AG04450 (cell line): ENCODE results near the gene MLXIPL. TPM values are rescaled to one million over a fixed set of nuclear protein-coding genes. Genes with fewer than 3 reads are reported as not detected.

Experiments
- CTCF ChIA-PET: fragments of 300-600, 350-600 bp; formaldehyde crosslinking; extraction: SDS; loops from one replicate; lab custom pipeline; 2022; ENCODE audit warnings: antibody characterized with exemption, inconsistent platforms; lab: Charles Lee
- POLR2A ChIA-PET: fragments of 350-600 bp; formaldehyde crosslinking; extraction: SDS; loops from one replicate; lab custom pipeline; 2021; ENCODE audit warnings: antibody characterized with exemption, inconsistent platforms; lab: Yijun Ruan, JAX
- DNase-seq: peaks from one replicate; pipeline ENCODE4 v3.0.0-alpha.2; 2011; ENCODE audit warnings: low read depth, low spot score
- H3K27ac ChIP-seq: one replicate; pipeline ENCODE4 v1.5.1; 2012; ENCODE audit warnings: low read depth, low read length, control low read depth
- H3K27me3 ChIP-seq: one replicate; pipeline ENCODE4 v1.6.0; 2012; ENCODE audit warnings: low read length; ENCODE audit not compliant: control insufficient read depth, insufficient read depth
- H3K4me3 ChIP-seq: 2 replicates; pipeline ENCODE4 v1.5.1; 2011; ENCODE audit warnings: mild to moderate bottlenecking, low read depth, low read length, control low read depth
- H3K9me3 ChIP-seq: 2 replicates; pipeline ENCODE4 v1.5.1; 2012; ENCODE audit warnings: low read length; ENCODE audit not compliant: control insufficient read depth, insufficient read depth
- polyA plus RNA-seq: library from polyadenylated mRNA; depleted of rRNA; stranded (reverse); fragments of >200 nt; gene quantifications from 2 replicates; pipeline ENCODE4 v1.2.3, GENCODE V29; 2011
- TF ChIP-seq, protein P1 (sequence below): IDR thresholded peaks from 2 replicates; pipeline ENCODE4 v1.5.1; 2011; ENCODE audit warnings: low read depth, low read length, control low read depth, inconsistent platforms

The MLXIPL gene
- polyA plus RNA-seq, 1 experiment, result not detected

DNA sequence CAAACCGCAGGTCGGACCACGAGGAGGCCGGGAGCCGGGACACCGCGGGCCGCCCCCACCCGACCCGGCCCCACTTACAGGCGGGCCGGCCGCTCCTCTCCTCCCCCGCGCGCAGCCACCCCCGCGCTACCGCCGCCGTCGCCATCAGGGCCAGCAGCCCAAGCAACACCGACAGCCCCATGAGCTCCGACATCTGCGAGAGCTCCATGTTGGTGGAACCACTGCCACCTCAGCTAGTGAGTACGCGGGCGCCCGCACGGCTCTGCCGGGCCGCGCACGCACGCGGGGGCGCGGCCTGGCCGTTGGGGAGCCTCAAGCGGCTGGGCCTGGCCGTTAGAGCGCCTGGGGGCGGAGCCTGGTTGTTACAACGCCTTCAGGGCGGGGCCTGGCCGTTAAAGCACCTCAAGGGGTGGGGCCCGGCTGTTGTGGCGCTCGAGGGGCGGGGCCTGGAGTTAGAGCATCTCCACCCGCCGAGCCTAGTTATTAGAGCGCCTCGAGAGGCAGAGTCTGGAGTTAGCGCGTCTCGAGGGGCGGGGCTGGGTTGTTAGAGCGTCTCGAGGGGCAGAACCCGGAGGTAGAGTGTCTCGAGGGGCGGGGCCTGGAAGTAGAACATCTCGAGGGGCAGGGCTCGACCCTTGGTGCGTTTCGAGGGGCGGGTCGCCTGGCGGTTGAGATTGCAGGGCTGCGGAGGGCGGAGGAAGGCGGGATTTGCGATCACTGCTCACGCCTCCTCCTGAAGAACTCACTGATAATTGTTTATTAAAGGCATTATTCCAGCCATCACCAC is 45.8 kb downstream of the MLXIPL start, which contains the start of gene TBL2:
Gene TBL2 (minus strand): TSS at position 238 of the 787 bp plus-strand sequence. CDS start 30 bp downstream, at position 208.
- H3K9me3 ChIP-seq, result peaks cover 4% of the 10 kb centered on the region; the same call in 1 of the 2 replicates
- CTCF ChIA-PET, result interaction anchor here (0.6 to 1.3 kb wide), 4 partner anchors 13 to 147 kb away, joined by 3 to 4 read pairs (median 4); no protein-coding TSS in a partner anchor
- POLR2A ChIA-PET, result interaction anchor here (0.5 to 2.5 kb wide), 14 partner anchors 9 to 251 kb away, joined by 3 to 12 read pairs (median 4); partner anchors contain the start of genes BAZ1B and BUD23
- peak; percentile 96 for DNase-seq
- TF ChIP-seq, protein P1, sequence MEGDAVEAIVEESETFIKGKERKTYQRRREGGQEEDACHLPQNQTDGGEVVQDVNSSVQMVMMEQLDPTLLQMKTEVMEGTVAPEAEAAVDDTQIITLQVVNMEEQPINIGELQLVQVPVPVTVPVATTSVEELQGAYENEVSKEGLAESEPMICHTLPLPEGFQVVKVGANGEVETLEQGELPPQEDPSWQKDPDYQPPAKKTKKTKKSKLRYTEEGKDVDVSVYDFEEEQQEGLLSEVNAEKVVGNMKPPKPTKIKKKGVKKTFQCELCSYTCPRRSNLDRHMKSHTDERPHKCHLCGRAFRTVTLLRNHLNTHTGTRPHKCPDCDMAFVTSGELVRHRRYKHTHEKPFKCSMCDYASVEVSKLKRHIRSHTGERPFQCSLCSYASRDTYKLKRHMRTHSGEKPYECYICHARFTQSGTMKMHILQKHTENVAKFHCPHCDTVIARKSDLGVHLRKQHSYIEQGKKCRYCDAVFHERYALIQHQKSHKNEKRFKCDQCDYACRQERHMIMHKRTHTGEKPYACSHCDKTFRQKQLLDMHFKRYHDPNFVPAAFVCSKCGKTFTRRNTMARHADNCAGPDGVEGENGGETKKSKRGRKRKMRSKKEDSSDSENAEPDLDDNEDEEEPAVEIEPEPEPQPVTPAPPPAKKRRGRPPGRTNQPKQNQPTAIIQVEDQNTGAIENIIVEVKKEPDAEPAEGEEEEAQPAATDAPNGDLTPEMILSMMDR, result 0 out of 2 replicates have a peak, but pooled peaks have one; percentile 4
- H3K27me3 ChIP-seq, result no peaks in the 10 kb centered on the region
- peak within 1 kb of the TSS; percentile 93 for H3K4me3 ChIP-seq
- peak within 1 kb of the TSS; percentile 78 for H3K27ac ChIP-seq

DNA sequence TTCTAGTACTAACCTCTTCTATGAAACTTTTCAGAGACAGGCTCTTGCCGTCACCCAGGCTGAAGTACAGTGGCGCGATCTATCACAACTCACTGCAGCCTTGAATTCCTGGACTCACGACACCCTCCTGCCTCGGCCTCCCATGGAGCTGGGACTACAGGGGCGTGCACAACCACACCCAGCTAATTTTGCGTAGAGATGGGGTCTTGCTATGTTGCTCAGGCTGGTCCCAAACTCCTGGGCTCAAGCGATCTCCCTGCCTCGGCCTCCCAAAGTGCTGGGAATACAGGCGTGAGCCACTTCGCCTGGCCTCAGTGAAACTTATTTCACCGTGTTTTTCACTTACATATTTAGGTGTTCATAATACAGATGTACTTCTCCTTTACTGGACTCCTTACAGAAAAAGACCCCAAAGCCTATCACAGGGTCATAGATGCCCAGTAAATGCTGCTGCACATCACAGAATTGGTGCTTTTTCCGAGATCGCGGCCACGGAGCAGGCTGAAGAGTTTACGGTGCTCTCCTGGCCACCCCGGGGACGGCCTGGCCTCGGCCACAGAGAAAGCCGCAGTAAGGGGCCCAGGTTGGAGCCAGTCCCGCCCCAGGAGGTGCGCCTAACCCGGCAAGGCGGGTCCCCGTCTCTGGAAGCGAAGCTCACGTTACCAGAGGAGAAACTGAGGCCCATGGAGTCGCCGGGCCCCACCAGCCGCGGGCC is 46.5 kb downstream of the MLXIPL start:
- peaks cover 4% of the 10 kb centered on the region; the same call in 1 of the 2 replicates for H3K9me3 ChIP-seq
- ChIA-PET CTCF (interaction anchor here (0.6 to 1.3 kb wide), 4 partner anchors 12 to 148 kb away, joined by 3 to 4 read pairs (median 4); no protein-coding TSS in a partner anchor), POLR2A (interaction anchor here (0.5 to 2.5 kb wide), 12 partner anchors 9 to 251 kb away, joined by 3 to 12 read pairs (median 4); partner anchors contain the start of genes BAZ1B and BUD23)
- TF ChIP-seq, protein P1, result no peak
- H3K4me3 ChIP-seq, result peak overlapping the region; percentile 93
- H3K27ac ChIP-seq, result peak overlapping the region; percentile 78
- H3K27me3 ChIP-seq, result no peaks in the 10 kb centered on the region
- no peak for DNase-seq

DNA sequence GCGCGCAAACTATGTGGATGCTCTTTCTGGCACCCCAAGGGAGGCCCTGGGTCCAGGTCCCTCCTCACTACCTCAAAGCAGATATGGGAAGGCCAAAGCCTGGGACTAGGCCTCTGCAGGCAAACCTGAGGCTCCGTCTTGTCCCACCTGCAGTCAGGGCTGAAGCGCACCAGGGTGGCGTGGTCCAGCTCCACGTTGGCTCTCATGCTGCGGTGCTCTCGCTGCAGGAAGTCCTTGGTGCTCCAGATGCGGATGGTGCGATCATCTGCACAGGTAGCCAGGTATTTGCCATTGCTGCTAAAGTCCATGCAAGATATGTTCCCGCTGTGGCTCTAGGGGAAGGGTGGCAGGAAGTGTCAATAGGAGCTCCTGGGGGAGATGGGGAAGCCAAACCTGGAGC is 50.5 kb downstream of the MLXIPL start:
- TF ChIP-seq, protein P1, result no peak

DNA sequence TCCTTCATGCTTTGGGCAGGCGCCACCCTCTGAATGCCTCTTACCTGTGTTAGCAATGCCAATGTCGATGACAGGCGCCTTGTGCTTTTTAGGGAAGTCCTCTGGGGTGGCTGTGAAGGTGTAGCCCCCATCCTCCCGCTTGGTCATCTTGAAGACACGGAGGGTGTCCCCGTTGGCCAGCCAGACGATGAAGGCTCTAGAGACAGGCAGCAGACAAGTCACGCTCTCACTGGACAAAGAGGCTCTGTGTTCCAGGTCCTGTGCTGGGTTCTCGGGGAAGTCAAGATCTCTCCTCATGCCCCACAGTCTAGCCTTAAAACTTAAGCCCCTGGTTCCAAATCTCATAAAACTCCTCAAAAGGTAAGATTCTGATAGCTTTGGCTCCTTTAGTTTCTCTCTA is 51.0 kb downstream of the MLXIPL start:
- ChIA-PET CTCF (no interaction called here), POLR2A (no interaction called here)
- Histone ChIP-seq H3K9me3 (peaks cover 4% of the 10 kb centered on the region; the same call in 1 of the 2 replicates), H3K27me3 (no peaks in the 10 kb centered on the region), H3K27ac (no peak overlapping the region), H3K4me3 (no peak overlapping the region)
- DNase-seq, result no peak
- TF ChIP-seq, protein P1, result no peak

More for the DNA sequence above, 50.5 kb downstream of the MLXIPL start:
- Histone ChIP-seq H3K4me3 (no peak overlapping the region), H3K9me3 (peaks cover 4% of the 10 kb centered on the region; the same call in 1 of the 2 replicates), H3K27ac (no peak overlapping the region), H3K27me3 (no peaks in the 10 kb centered on the region)
- ChIA-PET POLR2A (no interaction called here), CTCF (no interaction called here)
- no peak for DNase-seq
